Measurements from ENCODE around the gene TBCB.
"Not testable (repeated sequence)": the region's sequence is repeated elsewhere in the genome, so short reads cannot be mapped to it uniquely, and the experiment has no call there.

Gene TBCB

DNA sequence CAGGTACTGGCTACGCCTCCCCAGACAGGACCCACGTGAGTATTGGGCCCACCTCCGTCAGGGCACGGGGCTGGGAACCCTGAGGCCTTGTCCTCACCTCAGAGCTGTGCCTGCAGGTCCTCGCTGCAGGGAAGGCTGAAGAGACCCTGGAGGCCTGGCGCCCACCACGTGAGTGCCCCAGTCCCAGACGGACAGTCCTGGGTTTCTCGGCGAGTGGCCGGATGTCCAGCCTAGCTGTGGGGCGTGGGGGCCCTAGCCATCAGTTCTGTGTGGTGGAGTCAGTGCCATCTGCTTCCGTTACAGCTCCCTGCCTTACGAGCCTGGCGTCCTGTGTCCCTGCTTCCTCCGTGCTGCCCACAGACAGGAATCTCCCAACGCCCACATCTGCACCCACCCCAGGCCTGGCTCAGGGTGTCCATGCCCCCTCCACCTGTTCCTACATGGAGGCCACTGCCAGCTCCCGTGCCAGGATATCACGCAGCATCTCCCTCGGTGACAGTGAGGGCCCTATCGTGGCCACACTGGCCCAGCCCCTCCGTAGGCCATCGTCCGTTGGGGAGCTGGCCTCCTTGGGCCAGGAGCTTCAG is 12.1 kb upstream of the TBCB start:
- no peak for DNase-seq

DNA sequence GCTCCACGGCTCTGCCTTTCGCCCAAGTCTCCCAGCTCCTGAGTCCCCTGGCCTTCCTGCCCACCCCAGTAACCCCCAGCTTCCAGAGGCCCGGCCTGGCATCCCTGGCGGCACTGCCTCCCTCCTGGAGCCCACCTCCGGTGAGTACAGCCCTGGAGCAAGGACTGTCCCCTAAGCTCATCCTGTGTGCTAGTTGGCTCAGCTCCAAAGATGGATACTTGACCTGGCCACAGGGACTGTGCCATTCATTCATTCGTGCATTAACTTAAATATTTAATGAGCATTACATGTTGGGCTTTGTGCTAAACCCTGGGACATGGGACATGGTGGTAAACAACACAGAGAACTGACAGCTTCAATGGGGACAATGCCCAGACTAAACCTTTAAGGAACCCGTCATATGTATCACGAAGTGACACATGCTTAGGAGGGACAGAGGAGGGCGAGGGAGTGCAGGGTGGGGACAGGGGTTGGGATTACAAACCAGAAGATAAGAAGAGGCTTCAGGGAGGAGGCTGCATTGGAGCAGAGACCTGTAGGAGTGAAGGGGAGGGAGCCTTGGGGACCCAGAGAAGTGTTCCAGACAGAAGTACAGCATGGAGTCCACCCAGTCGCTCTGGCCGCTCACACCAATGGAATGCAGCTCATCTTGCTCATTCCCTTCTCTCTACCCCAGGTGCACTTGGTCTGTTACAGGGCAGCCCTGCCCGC is 11.3 kb upstream of the TBCB start:
- DNase-seq = no peak

DNA sequence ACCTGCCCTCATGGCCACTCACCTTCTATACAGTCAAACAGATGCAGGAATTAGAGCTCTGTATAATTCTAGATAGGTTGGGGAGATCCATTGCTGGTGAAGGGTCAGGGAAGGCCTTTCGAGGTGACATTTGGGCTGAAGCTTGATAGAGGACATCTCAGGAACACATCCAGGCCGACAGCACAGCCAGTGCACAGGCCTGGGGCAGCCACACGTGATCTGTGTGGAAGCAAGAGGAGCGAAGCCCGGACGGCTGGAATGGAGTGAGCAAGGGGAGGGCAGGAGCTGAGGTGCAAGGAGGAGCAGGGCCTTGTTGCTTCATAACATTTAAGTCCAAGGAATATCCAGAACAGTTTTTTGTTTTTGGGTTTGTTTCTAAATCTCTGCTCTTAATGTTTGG is 8.8 kb upstream of the TBCB start:
- DNase-seq = no peak

DNA sequence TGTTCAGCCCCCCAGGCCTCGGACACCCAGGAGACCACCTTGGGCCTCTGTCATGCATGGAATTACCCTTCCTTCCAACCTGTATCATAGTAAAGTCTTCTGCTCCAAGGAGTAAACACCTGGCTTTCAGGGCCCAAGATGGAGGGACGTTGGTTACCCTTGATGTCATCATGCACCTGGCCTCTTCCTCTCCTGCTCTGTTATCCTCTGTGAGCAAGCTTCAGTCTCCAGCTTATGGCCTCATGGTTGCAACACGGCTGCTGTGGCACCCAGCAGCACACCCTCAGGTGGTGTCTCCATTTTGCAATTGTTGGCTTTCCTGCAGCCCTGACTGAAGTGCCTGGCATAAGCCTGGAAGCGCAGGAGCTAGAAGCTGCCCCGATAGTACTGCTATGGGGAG is 8.3 kb upstream of the TBCB start:
- DNase-seq = no peak

DNA sequence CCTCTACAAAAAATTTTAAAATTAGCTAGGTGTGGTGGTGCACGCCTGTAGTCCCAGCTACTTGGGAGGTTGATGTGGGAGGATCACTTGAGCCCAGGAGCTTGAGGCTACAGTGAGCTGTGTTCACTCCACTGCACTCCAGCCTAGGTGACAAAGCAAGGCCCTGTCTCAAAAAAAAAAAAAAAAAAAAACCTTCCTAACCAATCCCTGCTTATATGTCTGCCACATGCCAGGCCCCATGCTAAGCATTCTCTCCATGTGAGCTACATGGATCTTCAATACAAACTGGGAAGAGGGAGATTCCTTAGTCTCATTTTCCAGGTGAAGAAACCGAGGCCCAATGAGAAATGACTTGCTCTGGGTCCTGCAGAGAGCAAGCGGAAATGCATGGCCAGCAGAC is 6.6 kb upstream of the TBCB start:
- DNase-seq = no peak

DNA sequence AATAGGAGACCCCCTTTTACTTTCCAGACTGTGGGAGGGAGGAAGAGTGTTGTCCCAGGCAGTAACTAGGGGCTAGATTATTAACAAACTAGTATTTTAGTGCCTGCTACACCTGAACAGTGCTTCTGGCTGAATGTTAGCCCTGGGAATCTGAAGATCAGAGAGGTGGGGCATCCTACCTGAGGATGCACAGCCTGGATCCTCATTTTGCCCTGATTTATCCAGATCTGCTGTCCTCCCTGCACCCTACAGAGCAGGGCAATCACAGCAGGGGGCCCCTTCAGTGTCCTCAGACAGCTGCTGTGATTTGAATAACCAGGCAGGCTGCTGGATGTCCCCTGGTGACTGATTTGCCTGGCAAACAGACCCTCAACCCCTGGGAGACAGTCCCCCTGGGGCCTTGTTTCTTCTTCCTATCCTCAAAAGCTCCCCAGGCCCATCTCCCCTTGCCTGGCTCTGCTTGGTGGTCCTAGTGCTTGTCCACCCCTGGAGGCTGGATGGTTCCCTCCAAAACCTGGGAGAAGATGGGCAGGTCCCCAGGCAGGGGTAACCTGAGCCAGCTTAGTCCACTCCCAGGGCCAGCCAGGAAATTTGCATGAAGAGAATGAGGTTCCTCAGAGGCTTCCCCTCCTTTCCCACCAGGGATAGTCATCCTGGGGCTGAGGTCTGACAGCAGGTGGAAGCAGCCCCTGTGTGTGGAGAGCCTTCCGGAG is 4.6 kb upstream of the TBCB start, which contains the start of gene OVOL3:
TSS of gene OVOL3 (plus strand) at position 657 of the 713 bp plus-strand sequence. CDS start 60 bp downstream, outside the sequence.
- no peak for DNase-seq

DNA sequence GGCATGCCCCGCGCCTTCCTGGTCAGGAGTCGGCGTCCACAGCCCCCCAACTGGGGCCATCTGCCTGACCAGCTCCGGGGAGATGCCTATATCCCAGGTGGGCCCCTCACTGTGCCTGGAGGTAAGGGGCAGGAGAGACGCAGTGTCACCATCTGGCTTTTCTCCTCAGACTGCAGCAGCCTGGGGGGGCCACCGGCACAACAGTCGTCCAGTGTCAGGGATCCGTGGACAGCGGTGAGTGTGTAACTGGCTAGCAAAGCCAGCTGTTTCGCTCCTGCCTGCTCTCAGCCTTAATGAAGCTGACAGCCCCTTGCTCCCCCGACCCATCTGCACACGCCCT is 4.1 kb upstream of the TBCB start:
- no peak for DNase-seq

DNA sequence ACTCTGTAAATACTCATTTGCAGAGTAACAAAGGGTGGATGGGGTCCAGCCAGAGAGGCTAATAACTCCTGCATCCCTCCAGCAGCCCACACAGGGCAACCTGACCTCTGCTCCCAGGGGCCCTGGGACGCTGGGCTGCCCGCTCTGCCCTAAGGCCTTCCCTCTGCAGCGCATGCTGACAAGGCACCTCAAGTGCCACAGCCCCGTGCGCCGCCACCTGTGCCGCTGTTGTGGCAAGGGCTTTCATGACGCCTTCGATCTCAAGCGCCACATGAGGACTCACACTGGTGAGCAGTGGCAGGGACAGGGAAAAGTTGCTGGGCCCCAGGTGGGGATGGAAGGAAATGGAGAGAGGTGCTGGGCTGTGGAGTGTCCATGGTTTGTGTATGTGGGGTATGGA is 2.6 kb upstream of the TBCB start:
- no peak for DNase-seq

DNA sequence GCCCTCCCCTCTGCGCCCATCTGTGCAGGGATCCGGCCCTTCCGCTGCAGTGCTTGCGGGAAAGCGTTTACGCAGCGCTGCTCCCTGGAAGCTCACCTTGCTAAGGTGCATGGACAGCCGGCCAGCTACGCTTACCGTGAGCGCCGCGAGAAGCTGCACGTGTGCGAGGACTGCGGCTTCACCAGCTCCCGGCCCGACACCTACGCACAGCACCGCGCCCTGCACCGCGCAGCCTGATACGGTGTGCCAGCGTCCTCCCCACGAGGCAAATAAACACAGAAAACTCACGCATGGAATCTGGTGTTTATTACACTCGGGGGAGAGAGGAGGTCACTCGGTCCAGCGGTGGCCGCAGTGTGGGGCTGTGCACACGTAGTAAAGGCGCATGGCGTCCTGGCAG is 1.8 kb upstream of the TBCB start:
- no peak for DNase-seq

DNA sequence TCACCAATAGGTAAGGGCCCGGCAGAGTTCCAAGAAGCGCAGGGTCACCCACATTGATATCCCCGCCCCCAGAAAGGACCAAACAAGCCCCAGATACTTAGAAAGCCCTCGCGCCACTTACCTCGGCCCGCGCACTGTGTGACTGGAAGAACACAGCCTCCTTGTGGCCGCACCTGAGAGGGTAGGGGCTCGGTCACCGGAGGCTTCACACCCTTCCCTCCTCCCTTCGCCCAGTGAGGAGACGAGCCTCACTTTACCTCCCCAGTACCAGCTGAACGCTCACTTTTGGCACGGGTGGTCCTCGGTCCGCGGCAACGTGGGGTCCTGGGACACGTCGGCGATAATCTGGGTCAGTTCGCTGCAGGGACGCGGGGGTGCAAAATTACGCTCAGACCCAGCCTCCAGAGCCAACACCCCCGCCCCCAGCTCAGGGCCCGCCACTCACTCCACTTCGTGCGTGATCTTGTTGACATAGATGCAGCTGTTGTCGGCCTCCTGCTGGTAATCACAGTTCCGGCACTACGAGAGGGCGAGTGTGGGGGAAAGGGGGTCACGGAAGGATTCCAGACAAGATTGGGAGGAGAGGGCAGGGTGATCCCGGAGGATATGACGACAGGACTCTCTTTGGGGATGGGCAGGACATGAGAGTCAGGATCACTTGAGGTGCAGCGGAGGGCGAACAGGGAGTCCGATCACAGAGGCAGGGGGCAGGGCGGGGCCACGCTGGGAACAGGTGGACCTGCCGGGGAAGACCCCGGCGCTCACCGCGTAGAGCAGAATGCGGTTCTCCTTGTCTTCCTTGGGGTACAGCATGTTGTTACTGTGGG is 1.2 kb upstream of the TBCB start:
- no peak for DNase-seq

DNA sequence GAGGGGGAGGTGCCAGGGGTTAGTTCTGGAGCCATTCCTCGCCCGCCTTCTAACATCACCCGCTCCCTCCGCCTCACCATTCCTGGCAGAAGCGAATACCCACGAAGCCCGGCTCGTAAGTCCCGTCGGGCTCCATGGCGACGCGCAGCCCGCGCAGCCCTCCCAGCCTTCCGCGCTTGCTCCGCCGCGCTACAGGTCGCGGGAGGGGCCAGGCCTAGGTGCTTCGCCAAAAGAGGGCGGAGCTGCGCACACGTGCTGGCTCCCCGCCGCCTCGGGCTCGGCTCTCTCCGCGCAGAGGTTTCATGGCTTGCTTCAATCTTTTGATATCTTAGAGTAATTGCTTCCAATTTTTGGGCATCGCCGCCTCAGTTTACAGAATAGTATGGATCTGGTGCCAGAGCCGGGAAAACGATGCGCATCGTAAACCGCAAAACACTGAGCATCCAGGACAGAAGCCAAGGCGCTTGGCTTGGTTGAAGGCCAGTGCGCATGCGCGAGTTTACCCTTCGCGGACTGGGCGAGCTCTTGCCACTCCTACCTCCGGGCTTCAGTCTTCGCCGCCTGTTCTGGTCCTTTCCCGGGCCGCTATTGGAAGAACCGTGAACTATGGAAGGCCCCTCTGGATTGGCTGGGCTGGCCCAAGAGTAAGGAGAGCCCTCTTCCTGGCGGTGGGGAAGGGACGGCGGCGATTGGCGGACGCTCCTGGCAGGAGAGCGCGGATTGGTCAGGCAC is 381 bp upstream of the TBCB start, which contains the start of gene POLR2I:
TSS of gene POLR2I (minus strand) at position 155 of the 732 bp plus-strand sequence. CDS start at position 136, 19 bp downstream.
- peak; percentile 98 for DNase-seq

DNA sequence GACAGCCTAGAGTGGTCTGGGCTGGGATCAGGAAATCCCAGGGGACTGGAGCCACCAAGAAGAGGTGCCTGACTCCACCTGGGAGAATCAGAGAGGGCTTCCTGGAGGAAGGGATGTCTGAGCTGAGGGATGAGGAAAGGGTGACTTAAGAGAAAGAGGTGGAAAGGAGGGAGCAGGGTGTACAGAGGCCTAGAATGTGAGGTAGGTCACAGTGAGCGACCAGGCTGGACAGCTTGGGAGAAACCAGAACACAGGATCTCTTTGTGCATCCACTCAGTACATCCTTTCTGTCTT is 1.0 kb downstream of the TBCB start:
- no peak for DNase-seq

DNA sequence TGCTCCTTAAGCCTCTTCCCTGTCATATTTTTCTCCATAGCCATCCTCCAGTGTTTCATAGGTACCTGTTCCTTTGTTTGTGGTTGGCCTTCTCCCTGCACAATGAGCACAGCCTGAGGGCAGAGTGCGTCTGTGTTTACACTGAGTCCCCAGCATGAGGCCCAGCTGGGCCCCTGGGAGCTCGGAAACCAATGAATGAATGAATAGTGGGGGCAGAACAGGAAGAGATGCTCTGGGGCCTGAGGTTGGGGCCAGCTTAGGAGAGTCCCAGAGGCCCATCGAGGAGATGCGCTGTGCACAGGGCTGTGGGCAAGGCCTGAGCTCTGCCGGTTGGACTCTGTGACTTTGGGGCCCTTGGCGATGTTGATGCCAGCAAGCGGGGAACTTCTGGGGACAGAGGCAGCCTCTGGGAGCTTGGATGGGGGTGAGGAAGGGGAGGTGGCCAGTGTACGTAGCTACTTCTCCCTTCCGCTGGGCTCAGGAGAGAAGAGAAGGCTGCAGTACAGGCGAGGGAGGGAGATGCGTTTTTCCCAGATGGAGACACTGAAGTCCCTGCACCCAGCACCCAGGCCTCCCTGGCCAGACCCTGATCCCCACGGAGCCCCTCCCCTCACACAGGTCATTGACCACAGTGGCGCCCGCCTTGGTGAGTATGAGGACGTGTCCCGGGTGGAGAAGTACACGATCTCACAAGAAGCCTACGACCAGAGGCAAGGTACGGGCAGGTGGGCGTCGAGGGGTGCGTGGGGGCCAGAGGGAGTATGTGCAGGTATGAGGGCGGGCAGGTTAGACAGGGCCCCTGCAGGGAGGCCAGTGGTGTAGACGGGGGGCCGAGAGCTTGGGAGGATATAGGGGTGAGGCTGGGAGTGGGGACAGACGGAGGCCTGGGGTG is 5.1 kb downstream of the TBCB start:
- no peak for DNase-seq

DNA sequence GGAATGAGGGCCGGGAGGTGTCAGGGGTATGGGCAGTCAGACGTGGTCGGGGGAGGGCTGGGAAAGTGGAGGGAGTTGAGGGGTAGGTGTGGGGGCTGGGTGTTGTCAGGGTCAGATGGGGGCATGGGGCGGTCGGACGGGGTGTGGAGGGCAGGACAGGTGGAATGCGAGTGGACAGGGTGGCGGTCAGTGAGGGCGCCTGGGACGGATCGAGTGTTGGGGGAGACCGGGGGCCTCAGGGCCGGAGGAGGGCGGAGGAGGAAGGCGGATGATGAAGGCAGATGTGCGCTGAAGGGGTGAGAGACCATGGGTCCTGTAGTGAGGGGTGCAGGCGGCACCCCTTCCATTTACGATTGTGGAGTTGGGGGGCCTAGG is 5.7 kb downstream of the TBCB start:
- no peak for DNase-seq

DNA sequence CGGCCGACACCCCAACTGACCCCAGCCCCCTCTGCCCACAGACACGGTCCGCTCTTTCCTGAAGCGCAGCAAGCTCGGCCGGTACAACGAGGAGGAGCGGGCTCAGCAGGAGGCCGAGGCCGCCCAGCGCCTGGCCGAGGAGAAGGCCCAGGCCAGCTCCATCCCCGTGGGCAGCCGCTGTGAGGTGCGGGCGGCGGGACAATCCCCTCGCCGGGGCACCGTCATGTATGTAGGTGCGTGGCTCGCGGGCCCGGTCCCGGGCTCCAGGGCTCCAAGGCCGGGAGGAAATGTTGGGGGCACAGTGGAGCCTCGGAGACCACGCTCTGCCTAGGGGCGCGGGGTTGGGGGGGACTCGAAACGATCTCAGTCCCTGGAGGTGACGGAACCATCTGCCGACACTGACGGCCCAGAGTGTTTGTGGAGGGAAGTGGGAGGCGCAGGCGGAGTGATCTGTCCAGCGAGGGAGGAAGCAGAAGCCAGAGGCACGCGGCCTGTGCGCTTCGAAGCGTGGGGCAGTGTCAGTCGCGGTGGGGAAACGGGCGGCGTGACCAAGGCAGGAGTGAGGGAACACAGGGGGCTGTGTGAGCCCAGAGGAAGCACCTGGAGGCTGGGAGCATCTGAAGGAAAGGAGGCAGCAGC is 6.3 kb downstream of the TBCB start:
- DNase-seq = no peak

DNA sequence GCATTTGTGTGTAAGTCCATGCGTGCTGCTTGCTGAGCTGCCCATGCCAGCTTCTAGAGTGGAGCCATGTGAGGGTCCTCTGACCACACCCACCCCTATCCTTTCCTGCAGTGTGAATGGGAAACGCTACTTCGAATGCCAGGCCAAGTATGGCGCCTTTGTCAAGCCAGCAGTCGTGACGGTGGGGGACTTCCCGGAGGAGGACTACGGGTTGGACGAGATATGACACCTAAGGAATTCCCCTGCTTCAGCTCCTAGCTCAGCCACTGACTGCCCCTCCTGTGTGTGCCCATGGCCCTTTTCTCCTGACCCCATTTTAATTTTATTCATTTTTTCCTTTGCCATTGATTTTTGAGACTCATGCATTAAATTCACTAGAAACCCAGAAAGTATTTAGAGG is 10.3 kb downstream of the TBCB start:
- no peak for DNase-seq

DNA sequence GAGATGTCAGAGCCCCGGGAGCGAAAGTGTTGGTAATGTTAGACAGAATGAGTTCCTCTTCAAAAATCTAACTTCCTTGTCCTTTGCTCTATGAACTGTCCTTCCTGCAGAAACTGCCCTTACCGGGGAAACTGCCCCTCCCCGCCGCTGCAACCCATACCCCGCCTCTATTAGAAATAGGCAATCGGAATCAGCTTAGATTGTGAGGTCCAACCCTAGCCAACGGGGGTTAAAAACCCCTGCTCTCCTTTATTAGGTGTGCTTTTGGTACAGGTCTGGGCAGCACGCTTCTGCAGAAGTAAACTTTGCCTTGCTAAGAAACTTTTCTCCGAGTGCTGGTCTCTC is 13.1 kb downstream of the TBCB start:
- DNase-seq = no peak

DNA sequence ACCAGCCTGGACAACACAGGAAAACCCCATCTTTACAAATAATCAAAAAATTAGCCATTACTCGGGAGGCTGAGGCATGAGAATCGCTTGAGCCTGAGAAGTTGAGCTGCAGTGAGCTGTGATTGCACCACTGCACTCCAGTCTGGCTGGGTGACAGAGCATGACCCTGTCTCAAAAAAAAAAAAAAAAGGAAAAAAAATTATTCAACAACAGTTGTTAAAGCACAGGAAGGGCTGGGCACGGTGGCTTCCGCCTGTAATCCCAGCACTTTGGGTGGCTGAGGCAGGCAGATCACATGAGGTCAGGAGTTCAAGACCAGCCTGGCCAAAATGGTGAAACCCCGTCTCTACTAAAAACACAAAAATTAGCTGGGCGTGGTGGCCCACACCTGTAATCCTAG is 16.0 kb downstream of the TBCB start:
- DNase-seq = not testable (repeated sequence)

DNA sequence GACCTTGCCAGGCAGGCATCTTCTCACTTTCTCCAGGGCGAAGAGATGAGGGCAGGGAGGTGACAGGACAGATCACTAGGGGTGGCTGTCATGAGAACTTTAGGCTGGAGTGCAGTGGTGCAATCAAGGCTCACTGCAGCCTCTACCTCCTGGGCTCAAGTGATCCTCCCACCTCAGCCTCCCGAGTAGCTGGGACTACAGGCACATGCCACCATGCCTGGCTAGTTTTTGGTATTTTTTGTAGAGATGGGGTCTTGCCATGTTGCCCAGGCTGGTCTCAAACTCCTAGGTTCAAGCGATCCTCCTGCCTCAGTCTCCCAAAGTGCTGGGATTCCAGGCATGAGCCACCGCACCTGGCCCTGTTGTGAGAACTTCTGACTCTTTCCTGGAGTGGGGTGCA is 19.6 kb downstream of the TBCB start:
- DNase-seq = not testable (repeated sequence)

DNA sequence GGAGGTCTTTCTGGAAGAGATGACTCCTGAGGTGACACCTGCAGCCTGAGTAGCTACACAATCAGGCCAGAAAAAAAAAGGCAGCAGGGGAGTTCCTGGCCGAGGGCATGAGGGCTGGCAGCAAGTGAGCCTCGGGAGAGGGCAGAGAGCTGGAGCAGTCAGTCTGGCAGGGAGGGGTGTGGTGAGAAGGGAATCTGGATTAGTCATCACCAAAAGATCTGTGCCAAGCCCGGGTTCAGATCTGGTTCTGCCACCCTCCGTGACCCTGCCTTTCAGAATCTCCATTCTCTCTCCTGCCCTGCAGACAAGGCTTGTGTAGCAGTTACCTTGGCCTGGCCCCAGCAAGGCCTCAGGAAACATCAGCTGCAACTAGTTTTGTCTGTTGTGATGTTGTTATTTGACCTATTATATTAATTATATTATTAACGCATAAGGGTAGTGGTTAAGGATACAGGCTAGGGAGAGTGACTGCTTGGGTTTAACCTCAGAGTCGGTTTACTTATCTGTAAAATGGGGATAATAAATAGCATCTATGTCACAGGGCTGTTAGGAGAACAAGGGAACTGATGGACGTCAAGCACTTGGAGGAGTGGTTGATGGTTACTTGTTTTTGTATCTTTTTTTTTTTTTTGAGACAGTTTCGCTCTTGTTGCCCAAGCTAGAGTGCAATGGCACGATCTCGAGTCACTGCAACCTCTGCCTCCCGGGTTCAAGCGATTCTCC is 21.9 kb downstream of the TBCB start:
- no peak for DNase-seq

DNA sequence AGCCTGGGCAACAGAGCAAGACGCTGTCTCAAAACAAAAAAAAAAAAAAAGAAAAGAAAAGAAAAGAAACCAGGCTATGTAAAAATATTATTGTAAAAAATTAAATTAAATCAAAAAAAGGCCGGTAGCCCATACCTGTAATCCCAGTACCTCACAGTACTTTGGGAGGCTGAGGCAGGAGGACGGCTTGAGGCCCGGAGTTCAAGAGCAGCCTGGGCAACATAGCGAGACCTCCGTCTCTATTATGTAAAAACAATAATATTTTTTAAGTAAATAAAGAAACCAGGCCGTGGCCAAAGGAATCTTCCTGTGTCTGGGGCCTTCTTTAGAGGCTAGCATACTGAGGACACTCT is 23.8 kb downstream of the TBCB start:
- no peak for DNase-seq

All from effector CD8-positive, alpha-beta T cell (primary cell).